LNCaP clone FGC (cell line): ENCODE measurements around the gene TBC1D3B.
"Not testable (repeated sequence)": the region's sequence is repeated elsewhere in the genome, so short reads cannot be mapped to it uniquely, and the experiment has no call there.

Experiments used
- DNase-seq: peaks from one replicate; pipeline ENCODE4 v3.0.0-alpha.2; 2011; ENCODE audit warnings: low read depth
- H3K4me3 ChIP-seq: 2 replicates; pipeline ENCODE4 v1.5.1; 2011; ENCODE audit warnings: mild to moderate bottlenecking, low read depth, low read length, control low read depth
- CTCF ChIP-seq: IDR thresholded peaks from 2 replicates; pipeline ENCODE4 v1.5.1; 2012; ENCODE audit warnings: mild to moderate bottlenecking; ENCODE audit not compliant: control insufficient read depth, insufficient read depth; ENCODE audit errors: extremely low read depth

The TBC1D3B gene

GRCh38 chr17:36209575-36209974 is 33.1 kb upstream of the TBC1D3B start:
- no peak for DNase-seq
- no peak for TF ChIP-seq CTCF
- no peak overlapping the region for H3K4me3 ChIP-seq

- DNase-seq, H3K4me3 ChIP-seq: not testable (repeated sequence)
These were observed 30.9 kb upstream of the TBC1D3B start for GRCh38 chr17:36207383-36207782.

- H3K4me3 ChIP-seq, DNase-seq: not testable (repeated sequence)
These were observed 30.0 kb upstream of the TBC1D3B start for GRCh38 chr17:36206486-36206821.

GRCh38 chr17:36205637-36206485 is 29.4 kb upstream of the TBC1D3B start:
- TF ChIP-seq CTCF = no peak
- DNase-seq = no peak

GRCh38 chr17:36204724-36205500 is 28.5 kb upstream of the TBC1D3B start:
- no peak for DNase-seq
- TF ChIP-seq CTCF = no peak

More at GRCh38 chr17:36205637-36206485, 29.4 kb upstream of the TBC1D3B start:
- H3K4me3 ChIP-seq = no peak overlapping the region

GRCh38 chr17:36203335-36203734 is 26.9 kb upstream of the TBC1D3B start:
- TF ChIP-seq CTCF = no peak
- no peak for DNase-seq
- H3K4me3 ChIP-seq = no peak overlapping the region

More at GRCh38 chr17:36204724-36205500, 28.5 kb upstream of the TBC1D3B start:
- no peak overlapping the region for H3K4me3 ChIP-seq

GRCh38 chr17:36201506-36201905 is 25.1 kb upstream of the TBC1D3B start:
- DNase-seq, H3K4me3 ChIP-seq: not testable (repeated sequence)

GRCh38 chr17:36201102-36201501 is 24.7 kb upstream of the TBC1D3B start:
- not testable (repeated sequence) for H3K4me3 ChIP-seq, DNase-seq
